Upper lobe of right lung (tissue), 1 donor: ENCODE results near the gene CCL25. TPM values are rescaled to one million over a fixed set of nuclear protein-coding genes. Genes with fewer than 3 reads are reported as not detected.
"Not testable (repeated sequence)": the region's sequence is repeated elsewhere in the genome, so short reads cannot be mapped to it uniquely, and the experiment has no call there.

Experiments used
- ATAC-seq: fragments of 200-7000 bp; cut with Tn5 transposase; one replicate; pipeline ENCODE4 v1.9.1; 2020; ENCODE audit warnings: mild to moderate bottlenecking, moderate library complexity
- DNase-seq: peaks from one replicate; pipeline ENCODE4 v3.0.0-alpha.2; 2020
- H3K27ac ChIP-seq: fragments of 200-600 bp; one replicate; pipeline ENCODE4 v1.8.0; 2022
- H3K27me3 ChIP-seq: fragments of 200-600 bp; one replicate; pipeline ENCODE4 v1.8.0; 2022; ENCODE audit warnings: mild to moderate bottlenecking
- H3K36me3 ChIP-seq: fragments of 200-600 bp; one replicate; pipeline ENCODE4 v1.8.0; 2022
- H3K4me1 ChIP-seq: fragments of 200-600 bp; one replicate; pipeline ENCODE4 v1.8.0; 2022
- H3K4me3 ChIP-seq: fragments of 200-600 bp; one replicate; pipeline ENCODE4 v1.8.0; 2022; ENCODE audit warnings: mild to moderate bottlenecking
- H3K9me3 ChIP-seq: fragments of 200-600 bp; one replicate; pipeline ENCODE4 v1.8.0; 2022
- intact Hi-C: fragments of 100-400 bp; cut with DNase I; formaldehyde crosslinking; loops from one replicate; pipeline ENCODE4 v1.11.0; 2022
- total RNA-seq: library from RNA; stranded (reverse); fragmentation: NEBNext Ultra II Directional; extraction: Animal tissue kit (Norgen Biotek cat#: 25700); gene quantifications from one replicate; pipeline ENCODE4 v1.2.1, GENCODE V29; 2021
- TF ChIP-seq, protein P1 (sequence below): fragments of 200-600 bp; IDR thresholded peaks from one replicate; pipeline ENCODE4 v1.8.0; 2022; ENCODE audit warnings: antibody characterized with exemption
- donor health status: DM: no; HTN: yes; CAD: no; lungs with severe emphysema.

Gene CCL25
- total RNA-seq, 1 donor from 2014 or later, result not detected

DNA sequence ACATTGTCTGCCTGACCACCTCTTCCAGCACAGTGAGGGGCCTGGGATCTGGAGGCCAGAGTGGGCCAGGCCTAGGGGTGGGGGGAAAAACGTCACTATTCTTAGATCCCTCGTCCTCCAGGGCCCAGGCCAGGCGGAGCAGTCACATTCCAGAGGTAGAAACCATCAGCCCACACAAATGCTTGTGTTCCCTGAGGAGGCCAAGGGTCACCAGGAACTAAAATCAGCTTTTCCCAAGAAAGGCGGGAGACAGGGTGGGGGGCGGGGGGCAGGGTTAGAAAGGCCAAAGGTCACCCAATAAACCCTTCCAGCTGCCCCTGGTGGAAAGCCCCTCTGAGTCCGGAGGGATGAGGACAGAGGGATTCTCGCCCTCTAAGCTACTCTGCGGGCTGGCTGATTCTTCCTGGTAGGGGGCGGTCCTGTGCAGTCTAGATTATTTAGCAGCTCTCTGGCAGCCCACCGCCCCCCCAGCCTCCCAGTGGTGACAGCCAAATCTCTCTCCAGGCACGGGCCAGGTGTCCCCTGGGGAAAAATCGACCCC is 23.5 kb upstream of the CCL25 start:
- no peak for ATAC-seq

GRCh38 chr19:8030960-8031359 is 21.6 kb upstream of the CCL25 start:
- no peaks in the 10 kb centered on the region for H3K27me3 ChIP-seq
- no peaks in the 10 kb centered on the region for H3K9me3 ChIP-seq
- TF ChIP-seq, protein P1, sequence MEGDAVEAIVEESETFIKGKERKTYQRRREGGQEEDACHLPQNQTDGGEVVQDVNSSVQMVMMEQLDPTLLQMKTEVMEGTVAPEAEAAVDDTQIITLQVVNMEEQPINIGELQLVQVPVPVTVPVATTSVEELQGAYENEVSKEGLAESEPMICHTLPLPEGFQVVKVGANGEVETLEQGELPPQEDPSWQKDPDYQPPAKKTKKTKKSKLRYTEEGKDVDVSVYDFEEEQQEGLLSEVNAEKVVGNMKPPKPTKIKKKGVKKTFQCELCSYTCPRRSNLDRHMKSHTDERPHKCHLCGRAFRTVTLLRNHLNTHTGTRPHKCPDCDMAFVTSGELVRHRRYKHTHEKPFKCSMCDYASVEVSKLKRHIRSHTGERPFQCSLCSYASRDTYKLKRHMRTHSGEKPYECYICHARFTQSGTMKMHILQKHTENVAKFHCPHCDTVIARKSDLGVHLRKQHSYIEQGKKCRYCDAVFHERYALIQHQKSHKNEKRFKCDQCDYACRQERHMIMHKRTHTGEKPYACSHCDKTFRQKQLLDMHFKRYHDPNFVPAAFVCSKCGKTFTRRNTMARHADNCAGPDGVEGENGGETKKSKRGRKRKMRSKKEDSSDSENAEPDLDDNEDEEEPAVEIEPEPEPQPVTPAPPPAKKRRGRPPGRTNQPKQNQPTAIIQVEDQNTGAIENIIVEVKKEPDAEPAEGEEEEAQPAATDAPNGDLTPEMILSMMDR, result no peak
- no peak for ATAC-seq
- no peak for DNase-seq
- H3K4me3 ChIP-seq, result no peak overlapping the region
- no peaks in the 10 kb centered on the region for H3K36me3 ChIP-seq
- H3K4me1 ChIP-seq, result no peaks in the 10 kb centered on the region
- H3K27ac ChIP-seq, result no peak overlapping the region
- intact Hi-C loops, result no loop called here

More for the DNA sequence above, 23.5 kb upstream of the CCL25 start:
- no peaks in the 10 kb centered on the region for H3K36me3 ChIP-seq
- no peak overlapping the region for H3K4me3 ChIP-seq
- H3K9me3 ChIP-seq, result no peaks in the 10 kb centered on the region
- no peaks in the 10 kb centered on the region for H3K27me3 ChIP-seq
- no peaks in the 10 kb centered on the region for H3K4me1 ChIP-seq
- intact Hi-C loops, result no loop called here
- no peak overlapping the region for H3K27ac ChIP-seq
- no peak for DNase-seq
- TF ChIP-seq, protein P1, result no peak

- intact Hi-C loops, H3K9me3 ChIP-seq, H3K27me3 ChIP-seq, ATAC-seq, H3K4me3 ChIP-seq, H3K36me3 ChIP-seq, H3K4me1 ChIP-seq, H3K27ac ChIP-seq, DNase-seq: not testable (repeated sequence)
Observed at GRCh38 chr19:8033287-8034177, 19.0 kb upstream of the CCL25 start.

GRCh38 chr19:8034178-8034525 is 18.4 kb upstream of the CCL25 start:
- Histone ChIP-seq H3K4me1 (no peaks in the 10 kb centered on the region), H3K9me3 (no peaks in the 10 kb centered on the region), H3K4me3 (no peak overlapping the region), H3K36me3 (no peaks in the 10 kb centered on the region), H3K27me3 (no peaks in the 10 kb centered on the region), H3K27ac (no peak overlapping the region)
- TF ChIP-seq, protein P1, result no peak
- no peak for ATAC-seq
- DNase-seq, result no peak
- intact Hi-C loops, result no loop called here

GRCh38 chr19:8036434-8037099 is 16.0 kb upstream of the CCL25 start:
- DNase-seq, result no peak

More at GRCh38 chr19:8036434-8037099, 16.0 kb upstream of the CCL25 start:
- Histone ChIP-seq H3K9me3 (no peaks in the 10 kb centered on the region), H3K36me3 (no peaks in the 10 kb centered on the region), H3K27me3 (no peaks in the 10 kb centered on the region), H3K4me3 (no peak overlapping the region), H3K27ac (no peak overlapping the region), H3K4me1 (no peaks in the 10 kb centered on the region)
- intact Hi-C loops, result no loop called here
- TF ChIP-seq, protein P1, result no peak
- ATAC-seq, result no peak
